GM13977 (cell line): ENCODE data around the gene MCOLN2.

Source experiments
- DNase-seq: peaks from one replicate; pipeline ENCODE4 v3.0.0; 2012; ENCODE audit warnings: low spot score
- in situ Hi-C: fragments of 300-500 bp; cut with MboI; formaldehyde crosslinking; loops from one replicate; pipeline ENCODE4 v1.12.0; 2022; ENCODE audit warnings: low sequenced_read_pairs, low pct_unique_long_range_greater_than_20kb, mixed read lengths, inconsistent platforms; ENCODE audit not compliant: unreplicated experiment
- TF ChIP-seq, protein P1 (sequence below): IDR thresholded peaks from 2 replicates; pipeline ENCODE4 v1.5.1; 2012; ENCODE audit warnings: mild to moderate bottlenecking, control low read depth; ENCODE audit not compliant: insufficient read depth; ENCODE audit errors: extremely low read depth, missing control alignments

The MCOLN2 gene

DNA sequence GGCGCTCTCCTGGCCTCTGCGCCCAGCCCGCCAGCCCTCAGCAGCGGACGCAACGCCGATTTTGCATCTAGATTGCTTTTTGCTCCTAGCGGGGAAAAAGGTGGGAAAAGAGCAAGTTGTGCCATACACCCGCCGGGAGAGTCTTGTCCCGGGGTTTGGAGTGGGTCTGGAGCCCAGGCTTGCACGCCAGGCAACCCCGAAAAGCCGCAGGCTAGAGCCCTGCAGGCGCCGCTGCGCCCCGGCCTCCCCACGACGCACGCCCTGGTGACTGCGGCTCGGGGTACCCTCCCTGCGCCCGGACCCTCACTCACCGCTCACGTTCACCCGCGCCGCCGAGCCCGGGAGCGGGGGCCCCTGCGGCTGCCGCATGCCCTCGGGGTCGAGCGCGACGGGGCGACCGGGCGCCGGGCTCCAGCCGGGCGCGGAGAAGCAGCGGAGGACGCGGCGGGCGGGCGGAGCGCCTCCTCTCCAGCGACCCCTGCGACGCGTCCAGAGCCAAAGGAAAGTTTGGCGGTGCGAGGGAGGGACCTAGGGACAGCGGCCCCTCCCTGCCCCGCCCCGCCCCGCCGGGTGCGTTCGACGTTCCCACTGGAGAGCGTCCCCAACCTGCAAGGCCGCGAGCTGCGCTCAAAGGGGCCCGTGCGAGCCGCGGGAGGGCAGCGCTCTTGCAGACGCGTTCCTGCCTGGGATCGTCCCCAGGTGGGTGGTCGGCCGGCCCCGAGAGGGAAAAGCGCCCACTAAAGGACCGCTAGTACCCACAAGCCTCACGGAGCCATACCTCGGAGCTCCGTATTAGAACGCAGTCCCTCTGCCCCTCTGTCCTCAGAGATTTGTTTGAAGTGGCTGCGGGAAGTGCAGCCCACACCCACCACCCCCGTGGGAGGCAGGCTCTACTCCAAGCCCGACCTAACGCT, 104.0 kb downstream of the MCOLN2 start, which contains the start of gene LPAR3:
Gene LPAR3, minus strand, starts transcription at position 502 of the 914 bp plus-strand sequence. CDS start 27,086 bp downstream, outside the sequence.
- DNase-seq: peak; percentile 34
- TF ChIP-seq, protein P1, sequence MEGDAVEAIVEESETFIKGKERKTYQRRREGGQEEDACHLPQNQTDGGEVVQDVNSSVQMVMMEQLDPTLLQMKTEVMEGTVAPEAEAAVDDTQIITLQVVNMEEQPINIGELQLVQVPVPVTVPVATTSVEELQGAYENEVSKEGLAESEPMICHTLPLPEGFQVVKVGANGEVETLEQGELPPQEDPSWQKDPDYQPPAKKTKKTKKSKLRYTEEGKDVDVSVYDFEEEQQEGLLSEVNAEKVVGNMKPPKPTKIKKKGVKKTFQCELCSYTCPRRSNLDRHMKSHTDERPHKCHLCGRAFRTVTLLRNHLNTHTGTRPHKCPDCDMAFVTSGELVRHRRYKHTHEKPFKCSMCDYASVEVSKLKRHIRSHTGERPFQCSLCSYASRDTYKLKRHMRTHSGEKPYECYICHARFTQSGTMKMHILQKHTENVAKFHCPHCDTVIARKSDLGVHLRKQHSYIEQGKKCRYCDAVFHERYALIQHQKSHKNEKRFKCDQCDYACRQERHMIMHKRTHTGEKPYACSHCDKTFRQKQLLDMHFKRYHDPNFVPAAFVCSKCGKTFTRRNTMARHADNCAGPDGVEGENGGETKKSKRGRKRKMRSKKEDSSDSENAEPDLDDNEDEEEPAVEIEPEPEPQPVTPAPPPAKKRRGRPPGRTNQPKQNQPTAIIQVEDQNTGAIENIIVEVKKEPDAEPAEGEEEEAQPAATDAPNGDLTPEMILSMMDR: no peak
- in situ Hi-C loops: no loop called here

DNA sequence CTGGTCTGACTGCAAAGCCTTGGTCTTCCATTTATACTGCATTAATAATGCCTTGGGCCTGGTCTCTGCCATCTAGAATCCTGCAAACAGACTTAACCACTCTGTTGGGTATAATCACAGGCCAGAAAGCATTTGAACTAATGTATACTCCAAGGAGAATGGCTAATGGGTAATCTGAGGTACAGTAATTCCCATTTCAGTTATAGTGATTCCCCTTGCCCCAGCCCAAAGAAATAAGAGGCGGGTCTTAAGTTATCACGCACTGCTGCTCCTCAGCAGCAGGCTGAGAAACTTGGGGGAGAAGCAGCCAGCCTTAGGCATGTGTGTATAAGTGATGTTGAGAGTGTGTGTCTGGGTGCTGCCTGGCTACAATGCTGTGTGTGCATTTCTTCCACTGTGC, 106.3 kb downstream of the MCOLN2 start:
- TF ChIP-seq, protein P1: no peak
- in situ Hi-C loops: no loop called here
- DNase-seq: no peak

DNA sequence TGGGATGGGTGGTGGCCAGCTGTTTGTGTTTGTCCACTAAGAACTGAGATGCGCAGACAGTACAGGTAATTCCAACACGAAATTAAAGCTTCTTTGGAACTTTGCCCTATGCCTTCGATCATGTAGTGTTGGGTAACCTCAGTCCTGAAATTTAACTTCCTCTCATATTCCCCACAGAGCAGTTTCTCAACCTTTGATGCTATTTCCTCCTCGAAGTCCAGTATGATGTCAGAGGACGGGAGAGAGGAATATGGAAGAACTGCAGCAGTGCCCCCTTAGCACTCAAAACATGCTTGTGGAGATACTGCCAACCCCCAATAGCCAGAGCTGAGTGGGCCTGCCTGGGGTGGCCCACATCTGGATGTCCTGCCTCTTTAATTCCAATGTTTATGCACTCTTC, 107.5 kb downstream of the MCOLN2 start:
- in situ Hi-C loops: no loop called here
- TF ChIP-seq, protein P1: no peak
- DNase-seq: no peak

DNA sequence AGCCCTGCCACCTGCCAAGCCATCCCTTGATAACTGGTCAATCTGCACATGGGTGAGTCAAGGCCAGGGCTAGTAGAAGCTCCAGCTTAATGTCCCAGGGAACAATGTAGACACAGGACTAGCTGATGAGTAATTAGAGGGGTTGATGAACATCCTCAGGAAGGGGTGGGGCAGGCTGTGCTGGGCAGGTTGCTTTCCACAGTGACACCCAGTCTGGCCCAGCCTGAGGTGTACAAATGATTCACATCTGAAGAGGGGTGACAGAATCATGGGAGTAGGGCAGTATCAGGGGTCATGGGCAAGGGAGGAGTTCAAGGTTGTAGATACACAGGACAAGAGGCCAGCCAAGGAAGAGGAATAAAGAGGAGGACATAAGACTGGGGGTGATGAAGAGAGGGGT, 108.2 kb downstream of the MCOLN2 start:
- TF ChIP-seq, protein P1: no peak
- no peak for DNase-seq
- in situ Hi-C loops: no loop called here

DNA sequence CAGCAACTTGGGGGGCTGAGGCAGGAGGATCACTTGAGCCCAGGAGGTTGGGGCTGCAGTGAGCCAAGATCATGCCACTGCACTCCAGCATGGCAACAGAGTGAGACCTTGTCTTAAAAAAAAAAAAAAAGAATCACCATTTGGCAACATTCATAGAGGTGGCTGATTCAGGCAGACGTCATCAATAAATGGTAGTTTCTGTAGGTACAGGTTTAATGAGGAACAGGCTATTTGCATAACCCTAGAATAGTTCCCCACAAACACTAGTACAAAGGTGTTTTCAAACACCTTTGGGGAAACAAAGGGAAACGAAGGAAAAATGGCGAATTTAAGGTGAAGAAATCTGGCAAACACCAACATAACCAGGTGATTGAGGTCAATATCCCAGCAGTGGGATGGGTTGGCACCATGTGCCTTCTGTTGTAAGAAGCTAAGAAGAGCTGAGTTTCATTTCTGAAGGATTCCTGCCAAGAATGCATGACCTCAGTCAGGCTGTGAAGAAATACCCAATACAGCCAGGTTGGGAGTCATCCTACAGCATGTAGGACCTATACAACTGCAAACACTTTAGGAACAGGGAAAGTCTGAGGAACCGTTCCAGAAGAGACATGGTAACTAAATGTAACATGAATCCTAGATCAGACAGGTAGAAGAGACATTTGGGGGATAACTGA, 109.5 kb downstream of the MCOLN2 start:
- TF ChIP-seq, protein P1: no peak
- no peak for DNase-seq
- in situ Hi-C loops: no loop called here

DNA sequence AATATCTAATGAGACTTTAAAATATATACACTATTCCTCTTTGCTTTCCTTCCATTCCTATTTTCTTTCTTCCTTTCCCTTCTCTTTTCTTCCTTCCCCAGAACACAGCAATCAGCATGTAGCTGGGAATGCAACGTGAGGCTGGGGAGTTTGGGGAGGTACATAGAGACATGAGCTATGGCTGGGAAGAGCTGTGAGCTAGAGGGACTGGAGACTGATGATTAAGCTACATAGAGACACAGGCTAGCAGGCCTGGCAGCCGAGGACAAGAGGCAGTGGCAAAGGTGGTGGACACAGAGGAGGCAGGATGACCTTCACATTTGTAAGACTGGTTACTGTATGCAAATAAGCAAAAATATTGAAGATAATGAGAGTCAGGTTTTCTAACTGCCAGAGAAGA, 111.4 kb downstream of the MCOLN2 start:
- TF ChIP-seq, protein P1: no peak
- in situ Hi-C loops: no loop called here
- no peak for DNase-seq
